MM.1S (cell line): ENCODE results near the gene PTH1R.

Experiments
- EZH2 ChIP-seq: fragments of 300-600 bp; sonication (generic); optimal IDR thresholded peaks from 2 replicates; pipeline ENCODE3; 2017; ENCODE audit warnings: low read depth, mild to moderate bottlenecking, antibody characterized with exemption, low read length, mixed read lengths
- EZH2phosphoT487 ChIP-seq: fragments of 300-600 bp; sonication (generic); IDR thresholded peaks from 2 replicates; pipeline ENCODE4 v1.6.1; 2018; ENCODE audit warnings: antibody characterized with exemption, low read length
- TF ChIP-seq, protein P1 (sequence below): fragments of 300-600 bp; sonication (generic); IDR thresholded peaks from 2 replicates; pipeline ENCODE4 v1.5.1; 2016; ENCODE audit warnings: antibody characterized with exemption, low read length, mixed read lengths

DNA sequence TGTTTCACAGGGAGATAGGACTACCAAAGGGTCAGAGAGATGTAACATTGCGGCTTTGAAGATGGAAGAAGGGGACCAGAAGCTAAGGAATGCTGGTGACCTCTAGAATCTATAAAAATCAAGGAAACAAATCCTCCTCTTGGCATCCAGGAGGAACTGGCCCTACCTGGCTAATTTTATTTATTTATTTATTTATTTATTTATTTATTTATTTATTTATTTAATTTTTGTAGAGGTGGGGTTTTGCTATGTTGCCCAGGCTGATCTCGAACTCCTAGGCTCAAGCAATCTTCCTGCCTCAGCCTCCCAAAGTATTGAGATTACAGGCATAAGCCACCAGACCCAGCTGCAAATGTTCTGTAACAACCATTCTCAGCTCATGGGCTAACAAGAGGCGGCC is 34.0 kb upstream of the PTH1R start:
- TF ChIP-seq, protein P1, sequence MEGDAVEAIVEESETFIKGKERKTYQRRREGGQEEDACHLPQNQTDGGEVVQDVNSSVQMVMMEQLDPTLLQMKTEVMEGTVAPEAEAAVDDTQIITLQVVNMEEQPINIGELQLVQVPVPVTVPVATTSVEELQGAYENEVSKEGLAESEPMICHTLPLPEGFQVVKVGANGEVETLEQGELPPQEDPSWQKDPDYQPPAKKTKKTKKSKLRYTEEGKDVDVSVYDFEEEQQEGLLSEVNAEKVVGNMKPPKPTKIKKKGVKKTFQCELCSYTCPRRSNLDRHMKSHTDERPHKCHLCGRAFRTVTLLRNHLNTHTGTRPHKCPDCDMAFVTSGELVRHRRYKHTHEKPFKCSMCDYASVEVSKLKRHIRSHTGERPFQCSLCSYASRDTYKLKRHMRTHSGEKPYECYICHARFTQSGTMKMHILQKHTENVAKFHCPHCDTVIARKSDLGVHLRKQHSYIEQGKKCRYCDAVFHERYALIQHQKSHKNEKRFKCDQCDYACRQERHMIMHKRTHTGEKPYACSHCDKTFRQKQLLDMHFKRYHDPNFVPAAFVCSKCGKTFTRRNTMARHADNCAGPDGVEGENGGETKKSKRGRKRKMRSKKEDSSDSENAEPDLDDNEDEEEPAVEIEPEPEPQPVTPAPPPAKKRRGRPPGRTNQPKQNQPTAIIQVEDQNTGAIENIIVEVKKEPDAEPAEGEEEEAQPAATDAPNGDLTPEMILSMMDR, result no peak
- TF ChIP-seq EZH2, result no peak
- TF ChIP-seq EZH2phosphoT487, result no peak
